ENCODE results near the gene AFAP1L1. TPM values are rescaled to one million over a fixed set of nuclear protein-coding genes. Genes with fewer than 3 reads are reported as not detected.

The AFAP1L1 gene
- total and polyA plus RNA-seq, 9 donors = 66.4 to 104 (median 84.9) TPM

DNA sequence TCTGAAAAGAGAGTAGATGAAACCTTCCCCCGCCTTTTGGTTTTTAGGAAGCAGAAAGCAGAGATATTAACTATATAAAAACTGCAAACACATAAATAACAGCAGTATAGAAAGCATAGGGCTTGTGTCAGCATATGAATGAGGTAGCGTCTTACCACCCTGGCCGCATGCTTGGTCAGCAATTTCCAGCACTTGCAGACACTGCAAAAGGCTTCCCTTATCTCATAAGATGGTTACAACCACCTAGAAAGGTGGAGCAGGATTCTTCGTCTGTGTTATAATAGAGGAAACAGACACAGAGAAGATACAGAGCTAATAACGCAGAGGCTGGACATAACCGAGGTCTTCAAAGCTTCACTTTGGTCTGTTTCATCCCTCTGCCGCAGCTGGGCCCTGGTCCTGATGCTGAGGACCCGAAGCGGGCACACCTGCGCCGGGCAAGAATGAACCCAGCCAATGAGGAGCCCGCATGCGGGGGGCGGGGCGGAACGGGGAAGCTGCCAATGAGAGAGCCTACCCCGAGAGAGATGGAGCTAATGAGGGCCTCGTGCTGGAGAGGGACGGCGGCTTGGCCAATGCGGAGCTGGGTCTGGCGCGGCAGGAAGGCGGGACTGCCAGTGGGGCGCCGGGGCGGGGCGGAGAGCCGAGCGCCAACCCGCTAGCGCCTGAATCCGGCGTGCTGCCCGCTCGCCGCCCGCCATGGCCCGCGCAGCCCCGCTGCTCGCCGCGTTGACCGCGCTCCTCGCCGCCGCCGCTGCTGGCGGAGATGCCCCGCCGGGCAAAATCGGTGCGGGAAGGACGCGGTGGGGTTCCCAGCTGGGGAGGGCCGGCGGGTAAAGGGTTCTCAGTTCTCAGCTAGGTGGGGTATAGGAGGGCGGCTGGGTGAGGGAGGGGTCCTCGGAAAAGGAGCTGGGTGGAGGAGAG is 86.0 kb downstream of the AFAP1L1 start, which contains the start of gene PCYOX1L:
PCYOX1L (plus strand) TSS at position 677 of the 924 bp plus-strand sequence; CDS start at position 700, 23 bp downstream.
- Histone ChIP-seq H3K36me3 (ENCODE audit: control insufficient read depth, insufficient read depth, low read length) (peaks cover 17% of the 10 kb centered on the region), H3K27me3 (ENCODE audit: control insufficient read depth, insufficient read depth, low read length) (no peaks in the 10 kb centered on the region), H3K9me3 (replicated peaks; ENCODE audit: control insufficient read depth, low read depth, low read length) (no peaks in the 10 kb centered on the region), H3K4me3 (ENCODE audit: low read length) (peak within 1 kb of the TSS; percentile 72), H3K27ac (ENCODE audit: low read length) (peak within 1 kb of the TSS; percentile 42), H3K4me1 (ENCODE audit: control insufficient read depth, insufficient read depth, low read length) (peaks cover 14% of the 10 kb centered on the region)
- peak; percentile 97 for DNase-seq
- WGBS (ENCODE audit: insufficient coverage) = under 1% methylated on average over 58 of the region's 61 CpGs

DNA sequence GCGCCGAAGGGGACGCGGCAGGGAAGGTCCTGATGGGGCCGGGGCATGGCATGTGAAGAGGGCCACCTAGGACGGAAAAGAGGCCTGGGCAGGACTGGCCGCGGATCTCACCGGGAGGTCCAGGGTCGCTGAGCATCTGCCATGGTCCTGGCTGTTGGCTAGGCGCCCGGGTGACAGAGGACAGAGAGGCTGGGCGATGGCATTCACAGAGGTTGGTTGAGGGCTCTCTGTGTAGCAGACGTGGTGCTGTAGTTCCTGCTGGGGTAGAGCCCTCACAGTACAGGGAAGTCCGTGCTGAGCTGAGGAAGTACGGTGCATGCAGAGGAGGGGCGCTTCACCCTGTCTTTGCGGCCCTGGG is 86.6 kb downstream of the AFAP1L1 start:
- WGBS (ENCODE audit: insufficient coverage) = 2% methylated on average over 17 of the region's 18 CpGs
- peak overlapping the region; percentile 42 for H3K27ac ChIP-seq (ENCODE audit: low read length)
- peaks cover 16% of the 10 kb centered on the region for H3K36me3 ChIP-seq (ENCODE audit: control insufficient read depth, insufficient read depth, low read length)
- H3K4me1 ChIP-seq (ENCODE audit: control insufficient read depth, insufficient read depth, low read length) = peaks cover 14% of the 10 kb centered on the region
- H3K9me3 ChIP-seq (replicated peaks; ENCODE audit: control insufficient read depth, low read depth, low read length) = no peaks in the 10 kb centered on the region
- no peaks in the 10 kb centered on the region for H3K27me3 ChIP-seq (ENCODE audit: control insufficient read depth, insufficient read depth, low read length)
- peak overlapping the region; percentile 72 for H3K4me3 ChIP-seq (ENCODE audit: low read length)
- DNase-seq = no peak

DNA sequence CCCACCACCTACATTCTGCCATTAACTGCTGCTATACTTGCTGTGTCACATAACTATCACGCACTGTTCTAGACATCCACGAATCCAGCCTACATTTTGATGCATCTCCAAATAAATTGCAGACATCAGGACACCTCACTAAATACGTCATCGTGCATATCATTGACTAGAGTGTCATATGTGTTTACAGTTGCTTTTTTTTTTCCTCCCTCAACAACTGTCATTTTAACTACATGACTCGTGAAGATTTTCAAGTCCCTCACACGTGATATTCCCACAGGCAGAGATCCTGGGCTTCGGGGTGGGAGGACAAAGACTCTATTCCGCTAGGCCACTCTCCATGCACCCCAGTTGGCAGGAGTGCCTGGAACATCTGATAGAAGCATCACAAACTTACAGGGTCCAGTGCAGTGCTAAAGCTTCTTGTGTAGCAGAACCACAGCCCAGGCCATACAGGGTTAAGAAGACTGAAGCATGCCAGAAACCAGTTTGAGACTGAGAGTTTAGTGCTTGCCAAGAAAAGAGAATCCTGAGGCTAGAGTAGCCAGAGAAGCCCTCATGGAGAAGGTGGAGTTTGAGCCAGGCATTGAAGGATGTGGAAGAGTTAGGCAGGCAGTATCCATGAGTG is 87.3 kb downstream of the AFAP1L1 start:
- DNase-seq = no peak
- H3K4me1 ChIP-seq (ENCODE audit: control insufficient read depth, insufficient read depth, low read length) = peaks cover 14% of the 10 kb centered on the region
- 51% methylated on average over 4 of the region's 8 CpGs for WGBS (ENCODE audit: insufficient coverage)
- no peak overlapping the region for H3K27ac ChIP-seq (ENCODE audit: low read length)
- no peak overlapping the region for H3K4me3 ChIP-seq (ENCODE audit: low read length)
- no peaks in the 10 kb centered on the region for H3K27me3 ChIP-seq (ENCODE audit: control insufficient read depth, insufficient read depth, low read length)
- no peaks in the 10 kb centered on the region for H3K9me3 ChIP-seq (replicated peaks; ENCODE audit: control insufficient read depth, low read depth, low read length)
- H3K36me3 ChIP-seq (ENCODE audit: control insufficient read depth, insufficient read depth, low read length) = peaks cover 12% of the 10 kb centered on the region

DNA sequence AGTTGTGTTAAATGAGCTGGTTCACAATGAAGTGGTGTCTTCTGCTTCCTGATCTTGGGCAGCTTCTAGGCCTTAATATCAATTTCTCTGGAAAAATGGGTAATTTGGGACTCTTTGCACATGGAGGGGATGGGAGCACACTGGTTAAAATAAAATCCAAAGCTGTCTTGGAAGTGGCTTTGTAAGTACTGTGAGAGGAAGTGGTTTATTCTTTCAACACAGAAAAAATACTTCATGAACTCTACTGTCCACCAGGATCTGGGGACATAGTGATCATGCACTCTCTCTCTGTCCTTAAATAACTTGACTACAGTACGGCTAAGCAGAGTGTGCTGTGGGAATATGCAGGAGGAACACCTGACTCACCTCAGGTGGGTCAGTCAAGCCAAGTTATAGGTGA is 88.6 kb downstream of the AFAP1L1 start:
- Histone ChIP-seq H3K36me3 (ENCODE audit: control insufficient read depth, insufficient read depth, low read length) (peaks cover 5% of the 10 kb centered on the region), H3K4me3 (ENCODE audit: low read length) (no peak overlapping the region)
- no peak for DNase-seq

DNA sequence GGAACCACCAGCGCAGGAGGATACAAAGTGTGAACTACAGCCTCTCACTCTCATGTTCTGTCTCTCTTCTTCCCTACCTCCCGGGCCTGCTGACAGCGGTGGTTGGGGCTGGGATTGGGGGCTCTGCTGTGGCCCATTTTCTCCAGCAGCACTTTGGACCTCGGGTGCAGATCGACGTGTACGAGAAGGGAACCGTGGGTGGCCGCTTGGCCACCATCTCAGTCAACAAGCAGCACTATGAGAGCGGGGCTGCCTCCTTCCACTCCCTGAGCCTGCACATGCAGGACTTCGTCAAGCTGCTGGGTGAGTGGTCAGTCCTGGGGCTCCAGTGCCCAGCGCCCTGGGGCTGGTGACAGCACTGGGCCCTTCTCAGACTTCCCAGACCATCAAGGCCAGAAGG is 90.9 kb downstream of the AFAP1L1 start:
- H3K27ac ChIP-seq (ENCODE audit: low read length) = no peak overlapping the region
- peaks cover 14% of the 10 kb centered on the region for H3K4me1 ChIP-seq (ENCODE audit: control insufficient read depth, insufficient read depth, low read length)
- DNase-seq = no peak
- 80% methylated on average over 7 of the region's 12 CpGs for WGBS (ENCODE audit: insufficient coverage)
- H3K36me3 ChIP-seq (ENCODE audit: control insufficient read depth, insufficient read depth, low read length) = no peaks in the 10 kb centered on the region
- H3K27me3 ChIP-seq (ENCODE audit: control insufficient read depth, insufficient read depth, low read length) = no peaks in the 10 kb centered on the region
- H3K9me3 ChIP-seq (replicated peaks; ENCODE audit: control insufficient read depth, low read depth, low read length) = no peaks in the 10 kb centered on the region
- no peak overlapping the region for H3K4me3 ChIP-seq (ENCODE audit: low read length)

More for the DNA sequence above, 88.6 kb downstream of the AFAP1L1 start:
- H3K27me3 ChIP-seq (ENCODE audit: control insufficient read depth, insufficient read depth, low read length) = no peaks in the 10 kb centered on the region
- WGBS (ENCODE audit: insufficient coverage) = no CpG with 5 or more reads among the region's 1 CpG
- H3K4me1 ChIP-seq (ENCODE audit: control insufficient read depth, insufficient read depth, low read length) = peaks cover 14% of the 10 kb centered on the region
- H3K27ac ChIP-seq (ENCODE audit: low read length) = no peak overlapping the region
- H3K9me3 ChIP-seq (replicated peaks; ENCODE audit: control insufficient read depth, low read depth, low read length) = no peaks in the 10 kb centered on the region

DNA sequence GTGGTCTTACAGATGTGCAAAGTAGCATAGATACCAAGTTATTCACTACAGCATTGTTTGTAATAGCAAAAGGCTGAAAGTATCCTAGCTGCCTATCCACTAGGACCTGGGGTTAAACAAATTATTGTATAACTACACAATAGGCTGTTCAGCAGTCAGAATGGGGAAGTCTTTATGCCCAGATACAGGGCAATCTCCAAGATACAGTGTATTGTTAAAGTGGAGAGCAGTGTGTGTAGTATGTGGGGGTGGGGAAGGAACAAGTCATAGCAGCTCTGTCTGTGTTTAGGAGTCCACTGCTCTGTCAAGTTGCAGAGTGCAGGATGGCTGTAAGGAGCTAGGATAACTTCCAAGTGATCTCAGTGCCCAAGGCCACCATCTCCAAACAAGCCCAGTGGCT is 91.7 kb downstream of the AFAP1L1 start:
- Histone ChIP-seq H3K4me3 (ENCODE audit: low read length) (no peak overlapping the region), H3K27ac (ENCODE audit: low read length) (no peak overlapping the region), H3K4me1 (ENCODE audit: control insufficient read depth, insufficient read depth, low read length) (peaks cover 11% of the 10 kb centered on the region), H3K36me3 (ENCODE audit: control insufficient read depth, insufficient read depth, low read length) (no peaks in the 10 kb centered on the region), H3K27me3 (ENCODE audit: control insufficient read depth, insufficient read depth, low read length) (no peaks in the 10 kb centered on the region), H3K9me3 (replicated peaks; ENCODE audit: control insufficient read depth, low read depth, low read length) (no peaks in the 10 kb centered on the region)
- no peak for DNase-seq

DNA sequence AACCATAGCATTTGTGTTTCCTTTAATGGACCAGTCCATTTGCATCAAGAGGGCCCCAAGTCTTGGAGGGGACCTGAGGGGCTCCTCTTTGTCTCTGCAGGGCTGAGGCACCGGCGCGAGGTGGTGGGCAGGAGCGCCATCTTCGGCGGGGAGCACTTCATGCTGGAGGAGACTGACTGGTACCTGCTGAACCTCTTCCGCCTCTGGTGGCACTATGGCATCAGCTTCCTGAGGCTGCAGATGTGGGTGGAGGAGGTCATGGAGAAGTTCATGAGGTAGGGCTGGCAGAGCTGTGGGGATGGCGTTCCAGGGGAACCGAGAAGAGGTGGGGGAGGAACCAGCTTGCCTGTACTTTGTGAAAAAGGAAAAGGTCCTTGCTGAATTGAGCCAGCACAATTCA is 92.3 kb downstream of the AFAP1L1 start:
- Histone ChIP-seq H3K27me3 (ENCODE audit: control insufficient read depth, insufficient read depth, low read length) (no peaks in the 10 kb centered on the region), H3K4me1 (ENCODE audit: control insufficient read depth, insufficient read depth, low read length) (peaks cover 9% of the 10 kb centered on the region), H3K9me3 (replicated peaks; ENCODE audit: control insufficient read depth, low read depth, low read length) (no peaks in the 10 kb centered on the region), H3K36me3 (ENCODE audit: control insufficient read depth, insufficient read depth, low read length) (no peaks in the 10 kb centered on the region), H3K27ac (ENCODE audit: low read length) (no peak overlapping the region), H3K4me3 (ENCODE audit: low read length) (no peak overlapping the region)
- WGBS (ENCODE audit: insufficient coverage) = 94% methylated on average over 9 of the region's 9 CpGs
- no peak for DNase-seq

DNA sequence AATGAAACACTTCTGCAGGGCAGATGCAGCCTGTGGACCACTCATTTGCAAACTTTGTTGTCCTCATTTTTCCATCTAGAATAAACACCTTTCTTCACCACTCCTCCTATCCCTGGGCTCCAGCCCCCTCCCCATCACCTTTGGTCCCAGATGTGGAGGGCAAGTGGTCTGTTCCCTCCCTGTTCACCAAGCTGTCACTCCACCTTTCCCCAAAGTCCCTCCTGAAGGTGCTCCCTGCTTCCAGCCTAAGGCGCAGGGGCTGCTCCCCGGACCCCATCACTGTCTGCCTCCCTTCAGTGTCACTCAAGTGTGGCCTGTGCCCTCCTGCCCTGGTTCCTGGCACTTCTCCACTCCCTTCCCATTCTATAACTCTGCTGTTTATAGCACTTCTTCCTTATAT is 93.1 kb downstream of the AFAP1L1 start:
- Histone ChIP-seq H3K36me3 (ENCODE audit: control insufficient read depth, insufficient read depth, low read length) (no peaks in the 10 kb centered on the region), H3K27ac (ENCODE audit: low read length) (no peak overlapping the region), H3K4me1 (ENCODE audit: control insufficient read depth, insufficient read depth, low read length) (peaks cover 6% of the 10 kb centered on the region), H3K27me3 (ENCODE audit: control insufficient read depth, insufficient read depth, low read length) (no peaks in the 10 kb centered on the region), H3K9me3 (replicated peaks; ENCODE audit: control insufficient read depth, low read depth, low read length) (no peaks in the 10 kb centered on the region), H3K4me3 (ENCODE audit: low read length) (no peak overlapping the region)
- WGBS (ENCODE audit: insufficient coverage) = 98% methylated on average over 2 of the region's 2 CpGs
- no peak for DNase-seq

DNA sequence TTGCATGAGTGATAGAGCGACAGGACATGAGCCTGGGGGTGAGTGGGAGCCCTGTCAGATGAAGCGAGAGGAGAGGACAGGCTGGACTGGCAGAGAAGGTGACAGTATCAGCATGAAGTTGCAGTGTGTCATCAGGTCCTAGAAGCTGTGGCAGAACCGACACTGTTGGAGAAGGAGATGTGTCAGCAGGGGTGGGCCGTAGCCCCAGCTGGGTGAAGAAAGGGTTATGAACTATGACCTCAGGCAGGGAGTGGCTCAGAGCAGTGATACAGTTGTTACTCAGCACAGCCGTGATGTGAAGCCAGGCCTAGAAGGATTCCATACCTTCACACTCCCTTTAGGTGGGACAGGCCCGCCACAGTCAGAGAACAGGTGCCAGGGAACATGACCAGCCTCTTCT is 93.8 kb downstream of the AFAP1L1 start:
- Histone ChIP-seq H3K27me3 (ENCODE audit: control insufficient read depth, insufficient read depth, low read length) (no peaks in the 10 kb centered on the region), H3K27ac (ENCODE audit: low read length) (no peak overlapping the region), H3K4me3 (ENCODE audit: low read length) (no peak overlapping the region), H3K36me3 (ENCODE audit: control insufficient read depth, insufficient read depth, low read length) (no peaks in the 10 kb centered on the region), H3K4me1 (ENCODE audit: control insufficient read depth, insufficient read depth, low read length) (peaks cover 10% of the 10 kb centered on the region), H3K9me3 (replicated peaks; ENCODE audit: control insufficient read depth, low read depth, low read length) (no peaks in the 10 kb centered on the region)
- no peak for DNase-seq
- WGBS (ENCODE audit: insufficient coverage) = 97% methylated on average over 3 of the region's 6 CpGs

DNA sequence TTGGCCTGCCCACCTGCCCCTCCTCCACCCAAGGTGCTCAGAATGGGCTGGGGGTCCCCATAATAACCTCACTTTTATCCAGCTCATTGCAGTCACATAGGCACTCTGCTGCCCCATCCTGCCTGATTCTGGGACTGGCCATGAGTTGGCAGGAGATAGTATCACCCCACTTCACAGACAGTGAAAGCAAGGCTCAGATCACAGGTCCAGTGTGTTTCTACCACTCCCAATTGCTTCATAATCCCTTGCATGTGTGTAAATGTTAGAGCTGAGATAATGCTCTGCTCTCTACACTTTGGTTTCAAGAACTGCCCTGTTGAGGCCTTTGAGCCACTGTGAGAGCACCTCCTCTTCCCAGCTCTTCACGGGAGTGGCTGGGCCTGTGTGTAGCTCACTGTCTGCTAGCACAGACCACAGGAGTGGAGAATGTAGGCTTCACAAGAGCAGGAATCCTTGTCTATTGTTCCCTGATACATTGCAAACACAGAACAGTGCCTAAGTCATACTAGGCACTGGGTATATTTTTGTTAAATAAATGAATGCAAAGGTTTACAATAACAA is 94.6 kb downstream of the AFAP1L1 start:
- H3K4me3 ChIP-seq (ENCODE audit: low read length) = no peak overlapping the region
- DNase-seq = no peak
- H3K36me3 ChIP-seq (ENCODE audit: control insufficient read depth, insufficient read depth, low read length) = peaks cover 5% of the 10 kb centered on the region
- H3K27ac ChIP-seq (ENCODE audit: low read length) = no peak overlapping the region
- peaks cover 18% of the 10 kb centered on the region for H3K4me1 ChIP-seq (ENCODE audit: control insufficient read depth, insufficient read depth, low read length)
- 57% methylated on average over 1 of the region's 1 CpG for WGBS (ENCODE audit: insufficient coverage)
- H3K27me3 ChIP-seq (ENCODE audit: control insufficient read depth, insufficient read depth, low read length) = no peaks in the 10 kb centered on the region
- H3K9me3 ChIP-seq (replicated peaks; ENCODE audit: control insufficient read depth, low read depth, low read length) = no peaks in the 10 kb centered on the region

Data from muscle of leg (tissue), 11 donors.